HEK293 (cell line): Measurements from ENCODE around the gene TASP1.

Experiments used
- CTCF ChIA-PET: fragments of 350-600 bp; formaldehyde crosslinking; extraction: SDS; loops from one replicate; lab custom pipeline; 2021; ENCODE audit warnings: antibody characterized with exemption; lab: Yijun Ruan, JAX
- POLR2A ChIA-PET: fragments of 300-600 bp; formaldehyde crosslinking; extraction: SDS; loops from one replicate; lab custom pipeline; 2020; ENCODE audit warnings: antibody characterized with exemption, inconsistent platforms; lab: Yijun Ruan, JAX
- H3K27ac ChIP-seq: fragments of 200-500 bp; sonication (Bioruptor generic); 2 replicates; pipeline ENCODE4 v1.5.1; 2014; ENCODE audit warnings: low read depth, low read length, control low read depth, inconsistent platforms; ENCODE audit errors: extremely low read depth
- H3K36me3 ChIP-seq, 2 experiments: fragments of 200-500 bp in 1 of 2; sonication (Bioruptor generic) in 1 of 2; 1 replicate in 1 of 2; 2 replicates in 1 of 2; pipeline ENCODE4 v1.5.1; 2014 to 2017; ENCODE audit warnings: inconsistent platforms in 2 of 2, low read length in 2 of 2; ENCODE audit not compliant: control insufficient read depth in 2 of 2, insufficient read depth in 1 of 2
- H3K4me1 ChIP-seq: fragments of 200-500 bp; sonication (Bioruptor generic); 2 replicates; pipeline ENCODE4 v1.5.1; 2014; ENCODE audit warnings: mild to moderate bottlenecking, low read length, inconsistent platforms; ENCODE audit not compliant: control insufficient read depth, insufficient read depth
- H3K4me3 ChIP-seq: 2 replicates; pipeline ENCODE4 v1.5.1; 2011; ENCODE audit warnings: low read depth, mild to moderate bottlenecking, control low read depth, low read length, moderate library complexity
- H3K9me3 ChIP-seq: fragments of 200-500 bp; sonication (Bioruptor generic); 2 replicates; pipeline ENCODE4 v1.5.1; 2014; ENCODE audit warnings: low read depth, low read length, inconsistent platforms; ENCODE audit not compliant: control insufficient read depth, insufficient read depth
- BCL11B ChIP-seq: fragments of 450-650 bp; formaldehyde crosslinking; IDR thresholded peaks from 2 replicates; pipeline ENCODE4 v1.5.1; 2016; ENCODE audit warnings: low read depth, missing biosample characterization, missing genetic modification characterization
- EGR2 ChIP-seq: fragments of 450-650 bp; formaldehyde crosslinking; IDR thresholded peaks from 2 replicates; pipeline ENCODE4 v1.5.1; 2016; ENCODE audit warnings: low read depth, missing biosample characterization, missing genetic modification characterization
- ELK4 ChIP-seq: IDR thresholded peaks from 2 replicates; pipeline ENCODE4 v1.6.1; 2011; ENCODE audit warnings: mild to moderate bottlenecking, low read depth, low read length, borderline replicate concordance
- HIC1 ChIP-seq: fragments of 450-650 bp; formaldehyde crosslinking; IDR thresholded peaks from 2 replicates; pipeline ENCODE4 v1.5.1; 2016; ENCODE audit warnings: missing biosample characterization, missing genetic modification characterization
- KLF16 ChIP-seq: fragments of 450-650 bp; formaldehyde crosslinking; IDR thresholded peaks from 2 replicates; pipeline ENCODE4 v1.5.1; 2017; ENCODE audit warnings: missing biosample characterization, missing genetic modification characterization
- KLF9 ChIP-seq: fragments of 450-650 bp; formaldehyde crosslinking; IDR thresholded peaks from 2 replicates; pipeline ENCODE4 v1.5.1; 2016; ENCODE audit warnings: missing biosample characterization, missing genetic modification characterization, low read depth
- MZF1 ChIP-seq: fragments of 450-650 bp; formaldehyde crosslinking; IDR thresholded peaks from 2 replicates; pipeline ENCODE4 v1.5.1; 2017; ENCODE audit warnings: missing biosample characterization, missing genetic modification characterization, borderline replicate concordance
- PRDM1 ChIP-seq: fragments of 450-650 bp; formaldehyde crosslinking; IDR thresholded peaks from 2 replicates; pipeline ENCODE4; 2016; ENCODE audit warnings: missing biosample characterization, missing genetic modification characterization
- SALL2 ChIP-seq: fragments of 450-650 bp; formaldehyde crosslinking; IDR thresholded peaks from 2 replicates; pipeline ENCODE4 v1.5.0; 2017; ENCODE audit warnings: missing biosample characterization, mild to moderate bottlenecking, missing genetic modification characterization, borderline replicate concordance
- SP7 ChIP-seq: fragments of 450-650 bp; formaldehyde crosslinking; IDR thresholded peaks from 2 replicates; pipeline ENCODE4 v1.5.1; 2016; ENCODE audit warnings: missing biosample characterization, missing genetic modification characterization
- TRIM28 ChIP-seq: IDR thresholded peaks from 2 replicates; pipeline ENCODE4 v1.6.1; 2011; ENCODE audit warnings: low read length, control low read depth, borderline replicate concordance
- ZBTB20 ChIP-seq: fragments of 450-650 bp; formaldehyde crosslinking; IDR thresholded peaks from 2 replicates; pipeline ENCODE4 v1.5.1; 2016; ENCODE audit warnings: missing biosample characterization, missing genetic modification characterization
- ZBTB8A ChIP-seq: fragments of 450-650 bp; formaldehyde crosslinking; IDR thresholded peaks from 2 replicates; pipeline ENCODE4 v1.5.1; 2016; ENCODE audit warnings: missing biosample characterization, missing genetic modification characterization
- ZFP3 ChIP-seq: fragments of 450-650 bp; formaldehyde crosslinking; IDR thresholded peaks from 2 replicates; pipeline ENCODE4 v1.5.1; 2016; ENCODE audit warnings: low read depth, missing biosample characterization, missing genetic modification characterization
- ZNF155 ChIP-seq: fragments of 450-650 bp; formaldehyde crosslinking; IDR thresholded peaks from 2 replicates; pipeline ENCODE4 v1.5.1; 2016; ENCODE audit warnings: missing biosample characterization, missing genetic modification characterization
- ZNF202 ChIP-seq: fragments of 450-650 bp; formaldehyde crosslinking; IDR thresholded peaks from 2 replicates; pipeline ENCODE4 v1.5.1; 2016; ENCODE audit warnings: missing biosample characterization, missing genetic modification characterization, borderline replicate concordance
- ZNF221 ChIP-seq: fragments of 450-650 bp; formaldehyde crosslinking; IDR thresholded peaks from 2 replicates; pipeline ENCODE4 v1.5.1; 2017; ENCODE audit warnings: missing biosample characterization, missing genetic modification characterization, borderline replicate concordance
- ZNF302 ChIP-seq: fragments of 450-650 bp; formaldehyde crosslinking; IDR thresholded peaks from 2 replicates; pipeline ENCODE4 v1.5.1; 2016; ENCODE audit warnings: missing biosample characterization, missing genetic modification characterization, low read depth
- ZNF391 ChIP-seq: fragments of 450-650 bp; formaldehyde crosslinking; IDR thresholded peaks from 2 replicates; pipeline ENCODE4 v1.5.1; 2016; ENCODE audit warnings: low read depth, missing biosample characterization, missing genetic modification characterization, borderline replicate concordance
- ZNF426 ChIP-seq: fragments of 450-650 bp; formaldehyde crosslinking; IDR thresholded peaks from 2 replicates; pipeline ENCODE4 v1.5.1; 2017; ENCODE audit warnings: missing biosample characterization, missing genetic modification characterization, mild to moderate bottlenecking, inconsistent platforms, moderate library complexity
- ZNF558 ChIP-seq: fragments of 450-650 bp; formaldehyde crosslinking; IDR thresholded peaks from 2 replicates; pipeline ENCODE4 v1.5.1; 2016; ENCODE audit warnings: missing biosample characterization, missing genetic modification characterization
- ZNF561 ChIP-seq: fragments of 450-650 bp; IDR thresholded peaks from 2 replicates; pipeline ENCODE4 v1.5.1; 2018; ENCODE audit warnings: missing biosample characterization, missing genetic modification characterization, borderline replicate concordance
- ZNF623 ChIP-seq: fragments of 450-650 bp; formaldehyde crosslinking; IDR thresholded peaks from 2 replicates; pipeline ENCODE4 v1.5.1; 2016; ENCODE audit warnings: missing biosample characterization, missing genetic modification characterization
- ZNF624 ChIP-seq: fragments of 450-650 bp; formaldehyde crosslinking; IDR thresholded peaks from 2 replicates; pipeline ENCODE4 v1.5.1; 2017; ENCODE audit warnings: missing biosample characterization, missing genetic modification characterization
- ZNF76 ChIP-seq: fragments of 450-650 bp; formaldehyde crosslinking; IDR thresholded peaks from 2 replicates; pipeline ENCODE4; 2016; ENCODE audit warnings: low read depth, missing biosample characterization, missing genetic modification characterization, borderline replicate concordance
- ZNF768 ChIP-seq: fragments of 450-650 bp; formaldehyde crosslinking; IDR thresholded peaks from 2 replicates; pipeline ENCODE4 v1.5.1; 2018; ENCODE audit warnings: missing biosample characterization, mild to moderate bottlenecking, missing genetic modification characterization
- ZNF777 ChIP-seq: fragments of 450-650 bp; formaldehyde crosslinking; IDR thresholded peaks from 2 replicates; pipeline ENCODE4 v1.5.1; 2017; ENCODE audit warnings: missing biosample characterization, missing genetic modification characterization, borderline replicate concordance
- ZNF791 ChIP-seq: fragments of 450-650 bp; formaldehyde crosslinking; IDR thresholded peaks from 2 replicates; pipeline ENCODE4 v1.5.1; 2016; ENCODE audit warnings: missing biosample characterization, missing genetic modification characterization
- ZNF837 ChIP-seq: fragments of 450-650 bp; formaldehyde crosslinking; IDR thresholded peaks from 2 replicates; pipeline ENCODE4 v1.5.1; 2016; ENCODE audit warnings: missing biosample characterization, missing genetic modification characterization
- ZXDB ChIP-seq: fragments of 450-650 bp; formaldehyde crosslinking; IDR thresholded peaks from 2 replicates; pipeline ENCODE4 v1.5.1; 2016; ENCODE audit warnings: missing biosample characterization, missing genetic modification characterization
- TF ChIP-seq, protein P1 (sequence below): fragments of 450-650 bp; formaldehyde crosslinking; IDR thresholded peaks from 2 replicates; pipeline ENCODE4 v1.5.1; 2017; ENCODE audit warnings: missing biosample characterization, missing genetic modification characterization
- TF ChIP-seq, protein P2 (sequence below): fragments of 450-650 bp; formaldehyde crosslinking; IDR thresholded peaks from 2 replicates; pipeline ENCODE4 v1.5.1; 2016; ENCODE audit warnings: missing biosample characterization, missing genetic modification characterization
- TF ChIP-seq, protein P3 (sequence below): fragments of 450-650 bp; formaldehyde crosslinking; IDR thresholded peaks from 2 replicates; pipeline ENCODE4 v1.5.1; 2016; ENCODE audit warnings: missing biosample characterization, missing genetic modification characterization, low read depth

TASP1 gene

DNA sequence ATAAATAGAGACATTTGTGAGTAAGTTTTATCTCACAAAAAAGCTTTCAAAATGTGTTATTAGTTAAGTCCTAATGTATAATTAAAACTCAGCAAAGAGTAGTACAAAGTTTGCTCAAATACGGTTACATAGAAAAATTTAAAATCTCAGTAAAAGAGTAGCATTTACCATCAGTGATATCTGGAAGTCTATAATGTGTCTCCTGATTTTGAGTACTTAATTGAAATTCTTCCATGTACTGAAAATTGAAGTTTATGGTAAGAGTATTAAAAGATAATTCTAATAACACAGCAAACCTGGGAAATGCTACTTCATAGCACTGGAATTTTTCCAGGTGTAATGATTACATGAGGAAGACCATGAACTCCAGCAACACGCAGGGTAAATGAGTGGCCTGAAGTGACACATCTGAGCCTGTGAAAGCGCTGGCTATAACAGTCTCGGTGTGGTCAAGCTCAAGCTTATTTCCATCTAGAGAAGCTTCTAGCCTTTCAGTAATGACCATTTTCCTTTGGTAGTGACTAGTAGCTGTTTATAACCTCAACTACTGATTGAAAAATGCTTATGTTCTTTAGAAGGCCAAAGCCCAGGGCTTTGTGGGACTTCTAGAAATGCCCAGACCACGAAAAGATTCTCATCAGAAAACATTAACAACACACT is 214.4 kb downstream of the TASP1 start:
- POLR2A ChIA-PET, result no interaction called here
- H3K27ac ChIP-seq, result no peak overlapping the region
- CTCF ChIA-PET, result no interaction called here

GRCh38 chr20:13423472-13424173 is 215.1 kb downstream of the TASP1 start:
- Histone ChIP-seq H3K9me3 (no peaks in the 10 kb centered on the region), H3K36me3 (no peaks in the 10 kb centered on the region), H3K4me1 (0 out of 2 replicates have a peak, but pooled peaks cover 7% of the 10 kb centered on the region), H3K4me3 (no peak overlapping the region), H3K27ac (no peak overlapping the region)
- ChIA-PET POLR2A (no interaction called here), CTCF (interaction anchor here (0.7 to 1.0 kb wide), 2 partner anchors 123 to 161 kb away, joined by 3 to 4 read pairs; no protein-coding TSS in a partner anchor)
- TF ChIP-seq KLF9 (tag by site-specific recombination) (no peak), ZBTB20 (tag by site-specific recombination) (no peak), ZNF391 (tag by site-specific recombination) (no peak), ZNF777 (tag by site-specific recombination) (no peak), BCL11B (tag by site-specific recombination) (no peak), ZNF202 (tag by site-specific recombination) (no peak), MZF1 (tag by site-specific recombination) (no peak), ZNF561 (tag by site-specific recombination) (no peak), HIC1 (no peak), ZNF837 (tag by site-specific recombination) (no peak), SP7 (tag by site-specific recombination) (no peak), EGR2 (tag by site-specific recombination) (no peak), ZXDB (no peak), ZNF302 (no peak)
- TF ChIP-seq, protein P1, sequence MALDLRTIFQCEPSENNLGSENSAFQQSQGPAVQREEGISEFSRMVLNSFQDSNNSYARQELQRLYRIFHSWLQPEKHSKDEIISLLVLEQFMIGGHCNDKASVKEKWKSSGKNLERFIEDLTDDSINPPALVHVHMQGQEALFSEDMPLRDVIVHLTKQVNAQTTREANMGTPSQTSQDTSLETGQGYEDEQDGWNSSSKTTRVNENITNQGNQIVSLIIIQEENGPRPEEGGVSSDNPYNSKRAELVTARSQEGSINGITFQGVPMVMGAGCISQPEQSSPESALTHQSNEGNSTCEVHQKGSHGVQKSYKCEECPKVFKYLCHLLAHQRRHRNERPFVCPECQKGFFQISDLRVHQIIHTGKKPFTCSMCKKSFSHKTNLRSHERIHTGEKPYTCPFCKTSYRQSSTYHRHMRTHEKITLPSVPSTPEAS (tag by site-specific recombination), result no peak
- TF ChIP-seq, protein P2, sequence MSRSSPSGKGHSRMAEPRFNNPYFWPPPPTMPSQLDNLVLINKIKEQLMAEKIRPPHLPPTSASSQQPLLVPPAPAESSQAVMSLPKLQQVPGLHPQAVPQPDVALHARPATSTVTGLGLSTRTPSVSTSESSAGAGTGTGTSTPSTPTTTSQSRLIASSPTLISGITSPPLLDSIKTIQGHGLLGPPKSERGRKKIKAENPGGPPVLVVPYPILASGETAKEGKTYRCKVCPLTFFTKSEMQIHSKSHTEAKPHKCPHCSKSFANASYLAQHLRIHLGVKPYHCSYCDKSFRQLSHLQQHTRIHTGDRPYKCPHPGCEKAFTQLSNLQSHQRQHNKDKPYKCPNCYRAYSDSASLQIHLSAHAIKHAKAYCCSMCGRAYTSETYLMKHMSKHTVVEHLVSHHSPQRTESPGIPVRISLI (tag by site-specific recombination), result no peak

More for the DNA sequence above, 214.4 kb downstream of the TASP1 start:
- Histone ChIP-seq H3K4me3 (no peak overlapping the region), H3K9me3 (no peaks in the 10 kb centered on the region), H3K36me3 (no peaks in the 10 kb centered on the region), H3K4me1 (0 out of 2 replicates have a peak, but pooled peaks cover 7% of the 10 kb centered on the region)
- TF ChIP-seq ZNF155 (tag by site-specific recombination) (no peak), ZNF558 (tag by site-specific recombination) (no peak), ZNF426 (tag by site-specific recombination) (no peak), ZNF76 (tag by site-specific recombination) (no peak), ZNF768 (tag by site-specific recombination) (no peak), SALL2 (tag by site-specific recombination) (no peak), ZBTB8A (tag by site-specific recombination) (no peak), ZFP3 (tag by site-specific recombination) (no peak), TRIM28 (no peak), ELK4 (no peak), ZNF791 (no peak), KLF16 (no peak), ZNF221 (tag by site-specific recombination) (no peak), ZNF623 (no peak), PRDM1 (no peak), ZNF624 (tag by site-specific recombination) (no peak)
- TF ChIP-seq, protein P3, sequence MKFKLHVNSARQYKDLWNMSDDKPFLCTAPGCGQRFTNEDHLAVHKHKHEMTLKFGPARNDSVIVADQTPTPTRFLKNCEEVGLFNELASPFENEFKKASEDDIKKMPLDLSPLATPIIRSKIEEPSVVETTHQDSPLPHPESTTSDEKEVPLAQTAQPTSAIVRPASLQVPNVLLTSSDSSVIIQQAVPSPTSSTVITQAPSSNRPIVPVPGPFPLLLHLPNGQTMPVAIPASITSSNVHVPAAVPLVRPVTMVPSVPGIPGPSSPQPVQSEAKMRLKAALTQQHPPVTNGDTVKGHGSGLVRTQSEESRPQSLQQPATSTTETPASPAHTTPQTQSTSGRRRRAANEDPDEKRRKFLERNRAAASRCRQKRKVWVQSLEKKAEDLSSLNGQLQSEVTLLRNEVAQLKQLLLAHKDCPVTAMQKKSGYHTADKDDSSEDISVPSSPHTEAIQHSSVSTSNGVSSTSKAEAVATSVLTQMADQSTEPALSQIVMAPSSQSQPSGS (tag by site-specific recombination), result no peak
